Heart left ventricle (tissue), 16 donors: ENCODE data around the gene ZNF326. TPM values are rescaled to one million over a fixed set of nuclear protein-coding genes. Genes with fewer than 3 reads are reported as not detected.
A peak's percentile ranks its signal among the peaks of the same experiment; 100 is the strongest.

Experiments
- ATAC-seq, 4 donors: fragments of 200-7000 bp; cut with Tn5 transposase; one replicate each; pipeline ENCODE4 v1.9.1; 2020 to 2022; ENCODE audit warnings: moderate library complexity in 4 of 4, mild to moderate bottlenecking in 3 of 4, moderate number of reproducible peaks in 1 of 4
- DNase-seq, 5 donors: peaks; one replicate each; pipeline ENCODE4 v3.0.0-alpha.2; 2020
- H3K27ac ChIP-seq, 12 donors: fragments of 200-600 bp; sonication (generic) in 4 of 12; one replicate each; pipeline versions ENCODE4 v1.5.0 to v1.8.0; 2016 to 2022; ENCODE audit warnings: mild to moderate bottlenecking in 2 of 12
- H3K27me3 ChIP-seq, 9 donors: fragments of 200-600 bp; sonication (generic) in 2 of 9; one replicate each; pipeline versions ENCODE4 v1.5.1 to v1.8.0; 2016 to 2022; ENCODE audit warnings: mild to moderate bottlenecking in 3 of 9
- H3K36me3 ChIP-seq, 9 donors: fragments of 200-600 bp; sonication (generic) in 2 of 9; one replicate each; pipeline versions ENCODE4 v1.5.0 to v1.8.0; 2018 to 2022; ENCODE audit warnings: mild to moderate bottlenecking in 2 of 9
- H3K4me1 ChIP-seq, 12 donors: fragments of 200-600 bp; sonication (generic) in 4 of 12; one replicate each; pipeline versions ENCODE4 v1.5.0 to v1.8.0; 2016 to 2022; ENCODE audit warnings: mild to moderate bottlenecking in 3 of 12
- H3K4me3 ChIP-seq, 12 donors: fragments of 200-600 bp; sonication (generic) in 4 of 12; one replicate each; pipeline versions ENCODE4 v1.5.0 to v1.8.0; 2017 to 2022; ENCODE audit warnings: mild to moderate bottlenecking in 9 of 12, moderate library complexity in 4 of 12
- H3K9me3 ChIP-seq, 12 donors: fragments of 200-600 bp; sonication (generic) in 4 of 12; one replicate each; pipeline versions ENCODE4 v1.5.0 to v1.8.0; 2016 to 2022; ENCODE audit warnings: mild to moderate bottlenecking in 1 of 12
- POLR2A ChIP-seq, 2 donors: fragments of 450-650 bp; IDR thresholded peaks; one replicate each; pipeline ENCODE4 v1.6.1; 2017; ENCODE audit warnings: antibody characterized with exemption in 2 of 2, mild to moderate bottlenecking in 2 of 2, moderate library complexity in 2 of 2
- WGBS, 4 donors: extraction: QIAGEN DNeasy Blood & Tissue Kit in 2 of 4; methylation state at CpG; one replicate each; pipeline versions ENCODE4 v1.1.5 to v1.1.7; 2013 to 2018; 5-methylcytosine and 5-hydroxymethylcytosine counted together
- intact Hi-C, 10 donors: fragments of 100-400 bp; cut with DNase I; formaldehyde crosslinking; loops; one replicate each; pipeline versions ENCODE4 v1.11.1 to v1.14.2; 2022
- polyA plus RNA-seq, 2 donors: library from polyadenylated mRNA; stranded (reverse); fragments of 200-250 nt; gene quantifications; one replicate each; pipeline ENCODE4 v1.2.3, GENCODE V29; 2013
- total RNA-seq, 9 donors: library from RNA; depleted of rRNA in 2 of 9; stranded (reverse); fragments of >200 nt in 2 of 9; fragmentation: NEBNext Ultra II Directional in 3 of 9; extraction: Animal tissue kit (Norgen Biotek cat#: 25700) in 3 of 9; gene quantifications; one replicate each; pipeline versions ENCODE4 v1.1.0 to v1.2.4, GENCODE V29; 2016 to 2023
- TF ChIP-seq, protein P1 (sequence below), 12 donors: fragments of 200-600 bp; sonication (generic) in 4 of 12; IDR thresholded peaks; one replicate each; pipeline versions ENCODE4 v1.5.0 to v1.8.0; 2018 to 2022; ENCODE audit warnings: antibody characterized with exemption in 12 of 12, mild to moderate bottlenecking in 5 of 12
- donor health status: ischemic (EF 13 %, LVEDD 7.1; RV severe dilation, severe dysfunction).
- donor health status: healthy with polysubstance abuse.
- donor health status: DM: no; HTN: yes; CAD: no.
- donor health status: DM: no; HTN: no; CAD: no.
- donor health status: ischemic (EF 25% LVEDD 6.9; RV normal size, moderate dysfunction).
- donor health status: ischemic (EF 25% LVEDD 5.7; RV mildly dilated, moderate dysfunction).
- donor health status: healthy.
- donor health status: DM: yes; HTN: yes; CAD: no.
- donor health status: ischemic (EF 35%, LVEDD 5.7; RV mildly dilated, moderate dysfunction).
- donor health status: nonischemic (EF 11% LVEDD 7.7; RV severe dilation, severe dysfunction).
- donor health status: DM: yes; HTN: yes; CAD: no.
- donor health status: PGD.
- donor health status: ischemic (EF 29% LVEDD 5.4; RV normal size, mild dysfunction).
- donor health status: nonischemic (EF 23%, LVEDD 6.1; RV moderate dilation, normal function).

The ZNF326 gene
- total and polyA plus RNA-seq, 11 donors, result 4.9 to 14.7 (median 10.9) TPM

- 95 to 98% (median 97%) methylated on average over 4 of the region's 4 CpGs for WGBS, 4 donors
- Histone ChIP-seq H3K4me1 (peaks cover 0 to 26% (median 0%) of the 10 kb centered on the region in 12 donors), H3K27me3 (no peaks in the 10 kb centered on the region), H3K27ac (peak overlapping the region in 1 of 12 donors; percentile 38), H3K36me3 (no peaks in the 10 kb centered on the region), H3K4me3 (no peak overlapping the region), H3K9me3 (no peaks in the 10 kb centered on the region)
- ATAC-seq (no peak), DNase-seq (no peak)
- TF ChIP-seq, protein P1, sequence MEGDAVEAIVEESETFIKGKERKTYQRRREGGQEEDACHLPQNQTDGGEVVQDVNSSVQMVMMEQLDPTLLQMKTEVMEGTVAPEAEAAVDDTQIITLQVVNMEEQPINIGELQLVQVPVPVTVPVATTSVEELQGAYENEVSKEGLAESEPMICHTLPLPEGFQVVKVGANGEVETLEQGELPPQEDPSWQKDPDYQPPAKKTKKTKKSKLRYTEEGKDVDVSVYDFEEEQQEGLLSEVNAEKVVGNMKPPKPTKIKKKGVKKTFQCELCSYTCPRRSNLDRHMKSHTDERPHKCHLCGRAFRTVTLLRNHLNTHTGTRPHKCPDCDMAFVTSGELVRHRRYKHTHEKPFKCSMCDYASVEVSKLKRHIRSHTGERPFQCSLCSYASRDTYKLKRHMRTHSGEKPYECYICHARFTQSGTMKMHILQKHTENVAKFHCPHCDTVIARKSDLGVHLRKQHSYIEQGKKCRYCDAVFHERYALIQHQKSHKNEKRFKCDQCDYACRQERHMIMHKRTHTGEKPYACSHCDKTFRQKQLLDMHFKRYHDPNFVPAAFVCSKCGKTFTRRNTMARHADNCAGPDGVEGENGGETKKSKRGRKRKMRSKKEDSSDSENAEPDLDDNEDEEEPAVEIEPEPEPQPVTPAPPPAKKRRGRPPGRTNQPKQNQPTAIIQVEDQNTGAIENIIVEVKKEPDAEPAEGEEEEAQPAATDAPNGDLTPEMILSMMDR (IDR thresholded peaks at IDR 0.05), result no peak
- TF ChIP-seq POLR2A (IDR thresholded peaks at IDR 0.05), result no peak
- intact Hi-C loops, result no loop called here
Observed at GRCh38 chr1:89974256-89974655, 20.7 kb upstream of the ZNF326 start.

- H3K4me3 ChIP-seq, result no peak overlapping the region
- H3K9me3 ChIP-seq, result no peaks in the 10 kb centered on the region
- H3K4me1 ChIP-seq, result peaks cover 0 to 26% (median 0%) of the 10 kb centered on the region in 12 donors
- TF ChIP-seq, protein P1 (IDR thresholded peaks at IDR 0.05), result no peak
- no peak for TF ChIP-seq POLR2A (IDR thresholded peaks at IDR 0.05)
- DNase-seq (no peak), ATAC-seq (peak in 1 of 4 donors; percentile 18)
- whole genome bisulfite sequencing, 4 donors, result 73 to 83% (median 75%) methylated on average over 4 of the region's 4 CpGs
- intact Hi-C loops, result no loop called here
- peak overlapping the region in 1 of 12 donors; percentile 38 for H3K27ac ChIP-seq
- no peaks in the 10 kb centered on the region for H3K36me3 ChIP-seq
- no peaks in the 10 kb centered on the region for H3K27me3 ChIP-seq
Observed at GRCh38 chr1:89974696-89975470, 20.0 kb upstream of the ZNF326 start.

DNA sequence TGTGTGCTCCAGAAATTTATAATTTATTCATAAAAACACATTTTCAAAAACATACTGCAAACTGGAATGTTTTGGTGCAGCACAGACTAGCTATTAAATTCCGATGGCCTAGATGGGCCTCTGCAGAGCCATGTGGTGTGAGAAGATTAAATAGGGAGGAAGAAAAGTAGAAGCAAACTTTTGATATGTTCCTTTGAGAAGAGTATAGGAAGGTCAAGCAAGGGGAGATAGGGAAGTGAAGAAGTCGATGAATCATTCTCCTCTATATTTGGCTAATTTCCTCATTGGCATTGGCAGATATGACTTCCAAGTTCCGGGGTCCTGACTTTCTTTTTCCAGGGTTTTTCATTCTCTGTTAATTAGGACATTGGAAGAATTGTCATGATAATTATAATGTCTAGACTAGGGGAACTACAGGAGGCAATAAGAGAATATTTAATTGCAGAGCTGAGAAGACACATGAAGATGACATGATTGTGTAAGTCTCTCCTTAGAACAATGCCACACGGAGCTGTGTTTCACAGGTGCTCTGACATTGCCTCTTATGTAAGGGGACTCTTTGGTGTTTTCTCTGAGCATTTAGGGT is 19.3 kb upstream of the ZNF326 start:
- Histone ChIP-seq H3K36me3 (no peaks in the 10 kb centered on the region), H3K27ac (peak overlapping the region in 1 of 12 donors; percentile 38), H3K4me1 (peaks cover 0 to 26% (median 0%) of the 10 kb centered on the region in 12 donors), H3K27me3 (no peaks in the 10 kb centered on the region), H3K9me3 (no peaks in the 10 kb centered on the region), H3K4me3 (no peak overlapping the region)
- TF ChIP-seq, protein P1 (IDR thresholded peaks at IDR 0.05), result no peak
- TF ChIP-seq POLR2A (IDR thresholded peaks at IDR 0.05), result no peak
- no peak for DNase-seq
- peak in 1 of 4 donors; percentile 29 for ATAC-seq
- intact Hi-C loops, result no loop called here
- 54 to 59% (median 56%) methylated on average over 4 of the region's 4 CpGs for WGBS, 4 donors

DNA sequence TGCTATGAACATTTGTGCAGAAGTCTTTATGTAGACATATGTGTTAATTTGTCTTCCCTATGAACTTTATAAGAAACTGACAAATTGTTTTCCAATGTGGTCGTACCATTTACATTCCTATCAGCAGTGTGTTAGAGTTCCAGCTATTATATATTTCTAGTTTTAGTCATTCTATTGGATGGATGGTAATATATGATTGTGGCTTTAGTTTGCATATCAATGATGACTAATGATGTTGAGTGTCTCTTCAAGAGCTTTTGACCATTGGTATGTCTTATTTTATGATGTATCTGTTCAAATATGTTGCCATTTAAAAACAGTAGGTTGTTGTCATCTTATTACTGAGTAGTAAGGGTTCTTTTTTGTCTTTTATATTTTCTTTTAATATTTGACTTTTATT is 16.2 kb upstream of the ZNF326 start:
- no peaks in the 10 kb centered on the region for H3K9me3 ChIP-seq
- ATAC-seq (no peak), DNase-seq (no peak)
- H3K4me3 ChIP-seq, result no peak overlapping the region
- peaks cover 0 to 21% (median 1%) of the 10 kb centered on the region in 12 donors for H3K4me1 ChIP-seq
- no peak overlapping the region for H3K27ac ChIP-seq
- TF ChIP-seq, protein P1 (IDR thresholded peaks at IDR 0.05), result no peak
- TF ChIP-seq POLR2A (IDR thresholded peaks at IDR 0.05), result no peak
- no peaks in the 10 kb centered on the region for H3K36me3 ChIP-seq
- intact Hi-C loops, result no loop called here
- no peaks in the 10 kb centered on the region for H3K27me3 ChIP-seq
- 96 to 97% (median 97%) methylated on average over 1 of the region's 1 CpG for WGBS, 4 donors
